Urinary bladder (tissue), 4 donors: ENCODE data around the gene FHAD1. TPM values are rescaled to one million over a fixed set of nuclear protein-coding genes. Genes with fewer than 3 reads are reported as not detected.
"Not testable (repeated sequence)": the region's sequence is repeated elsewhere in the genome, so short reads cannot be mapped to it uniquely, and the experiment has no call there.

Source experiments
- DNase-seq: peaks from one replicate; pipeline ENCODE4 v3.0.0-alpha.2; 2015; ENCODE audit errors: extremely low spot score
- H3K27ac ChIP-seq: one replicate; pipeline ENCODE4 v1.5.1; 2013; ENCODE audit warnings: low read depth, mild to moderate bottlenecking, moderate library complexity
- H3K36me3 ChIP-seq: one replicate; pipeline ENCODE4 v1.6.1; 2013; ENCODE audit warnings: mild to moderate bottlenecking, moderate library complexity; ENCODE audit not compliant: insufficient read depth
- H3K4me1 ChIP-seq: one replicate; pipeline ENCODE4 v1.6.1; 2013; ENCODE audit warnings: mild to moderate bottlenecking, moderate library complexity; ENCODE audit not compliant: insufficient read depth
- H3K4me3 ChIP-seq: one replicate; pipeline ENCODE4 v1.5.1; 2013; ENCODE audit warnings: low read depth, low read length
- WGBS: extraction: QIAGEN DNeasy Blood & Tissue Kit; methylation state at CpG from one replicate; pipeline ENCODE4 v1.1.7; 2013; 5-methylcytosine and 5-hydroxymethylcytosine counted together
- polyA plus RNA-seq: library from polyadenylated mRNA; stranded (reverse); fragments of 200-250 nt; gene quantifications from one replicate; pipeline ENCODE4 v1.2.3, GENCODE V29; 2013
- total RNA-seq: library from RNA; depleted of rRNA; stranded (reverse); fragments of >200 nt; gene quantifications from one replicate; pipeline ENCODE4 v1.2.3, GENCODE V29; 2014
- donor health status: healthy with polysubstance abuse.
- donor health status: healthy.

Gene FHAD1
- total and polyA plus RNA-seq, 2 donors, result 0.38 to 2.0 TPM

DNA sequence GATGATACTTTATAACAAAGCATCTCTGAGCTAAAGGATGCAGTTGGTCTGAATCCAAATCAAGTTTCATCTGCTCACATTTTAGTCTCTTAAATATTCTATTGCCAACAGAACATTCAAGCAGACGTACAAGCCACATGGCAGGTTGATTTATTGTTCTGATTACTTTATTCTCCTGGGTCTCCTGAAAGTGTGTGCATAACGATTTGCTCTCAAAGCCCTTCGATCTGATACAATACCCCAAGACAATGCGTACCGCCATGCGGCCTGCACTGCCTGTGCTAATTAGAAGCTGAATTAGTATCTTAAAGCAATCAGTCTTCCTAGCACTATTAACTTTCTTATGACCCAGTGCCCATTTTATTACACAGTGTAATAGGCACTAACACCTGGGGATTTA is 56.9 kb downstream of the FHAD1 start:
- no peaks in the 10 kb centered on the region for H3K4me1 ChIP-seq
- 87% methylated on average over 6 of the region's 6 CpGs for WGBS
- H3K4me3 ChIP-seq, result no peak overlapping the region
- no peak for DNase-seq
- H3K27ac ChIP-seq, result no peak overlapping the region
- no peaks in the 10 kb centered on the region for H3K36me3 ChIP-seq

DNA sequence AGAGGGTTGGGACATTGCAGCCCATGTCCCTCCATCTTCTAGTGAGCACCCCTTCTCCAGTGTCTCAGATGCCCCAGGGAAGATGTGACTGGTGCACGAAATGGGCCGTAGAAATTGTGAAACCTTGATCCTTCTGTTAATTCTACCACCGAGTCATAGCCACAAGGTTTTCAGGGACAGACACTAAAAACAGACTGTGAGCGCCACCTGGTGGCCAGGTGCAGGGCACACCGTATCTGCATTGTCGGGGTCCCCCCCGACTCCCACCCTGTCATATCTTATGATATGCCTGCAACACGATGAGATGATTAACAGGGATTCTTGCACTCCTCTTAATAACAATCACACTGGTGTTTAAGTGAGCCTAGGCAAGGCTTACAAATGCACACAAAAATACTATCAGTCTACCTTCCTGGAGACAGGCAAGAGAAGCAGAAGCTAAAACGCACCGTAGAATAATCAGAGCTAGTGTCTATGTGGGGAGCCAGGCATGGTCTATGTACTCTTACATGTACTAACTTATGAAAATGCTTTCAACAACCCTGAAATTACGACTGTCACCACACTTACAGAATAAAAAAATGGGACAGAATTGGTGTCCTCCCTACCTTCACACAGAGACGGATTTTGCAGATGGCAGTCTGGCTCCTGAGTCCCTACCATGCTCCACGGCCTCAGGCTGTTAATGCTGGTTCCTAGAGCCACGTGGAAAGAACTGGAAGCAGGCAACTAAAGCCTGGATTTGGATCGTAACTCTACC is 57.9 kb downstream of the FHAD1 start:
- 32% methylated on average over 15 of the region's 15 CpGs for WGBS
- no peaks in the 10 kb centered on the region for H3K4me1 ChIP-seq
- no peak overlapping the region for H3K4me3 ChIP-seq
- no peak for DNase-seq
- H3K27ac ChIP-seq, result no peak overlapping the region
- H3K36me3 ChIP-seq, result no peaks in the 10 kb centered on the region

DNA sequence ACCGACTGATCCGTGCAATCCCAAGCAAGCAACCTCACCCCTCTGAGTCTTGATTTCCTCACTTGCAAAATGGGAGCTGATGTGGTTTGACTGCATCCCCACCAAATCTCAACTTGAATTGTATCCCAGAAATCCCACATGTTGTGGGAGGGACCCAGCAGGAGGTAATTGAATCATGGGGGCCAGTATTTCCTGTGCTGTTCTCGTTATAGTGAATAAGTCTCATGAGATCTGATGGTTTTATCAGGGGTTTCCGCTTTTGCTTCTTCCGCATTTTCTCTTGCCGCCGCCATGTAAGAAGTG is 58.4 kb downstream of the FHAD1 start:
- DNase-seq, result no peak
- no peaks in the 10 kb centered on the region for H3K4me1 ChIP-seq
- 80% methylated on average over 7 of the region's 7 CpGs for WGBS
- no peaks in the 10 kb centered on the region for H3K36me3 ChIP-seq
- H3K27ac ChIP-seq, result no peak overlapping the region
- H3K4me3 ChIP-seq, result no peak overlapping the region

DNA sequence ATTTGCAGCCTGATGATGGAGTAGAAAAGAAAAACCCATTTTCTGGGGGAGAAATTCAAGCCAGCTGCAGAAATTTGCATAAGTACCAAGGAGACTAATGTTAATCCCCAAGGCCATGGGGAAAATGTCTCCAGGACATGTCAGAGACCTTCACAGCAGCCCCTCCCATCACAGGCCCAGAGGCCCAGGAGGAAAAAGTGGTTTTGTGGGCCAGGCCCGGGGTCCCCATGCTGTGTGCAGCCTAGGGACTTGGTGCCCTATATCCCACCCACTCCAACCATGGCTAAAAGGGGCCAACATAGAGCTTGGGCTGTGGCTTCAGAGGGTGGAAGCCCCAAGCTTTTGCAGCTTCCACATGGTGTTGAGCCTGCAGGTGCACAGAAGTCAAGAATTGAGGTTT is 59.3 kb downstream of the FHAD1 start:
- not testable (repeated sequence) for DNase-seq, H3K4me3 ChIP-seq, H3K36me3 ChIP-seq, H3K4me1 ChIP-seq, H3K27ac ChIP-seq
- 92% methylated on average over 1 of the region's 1 CpG for WGBS

DNA sequence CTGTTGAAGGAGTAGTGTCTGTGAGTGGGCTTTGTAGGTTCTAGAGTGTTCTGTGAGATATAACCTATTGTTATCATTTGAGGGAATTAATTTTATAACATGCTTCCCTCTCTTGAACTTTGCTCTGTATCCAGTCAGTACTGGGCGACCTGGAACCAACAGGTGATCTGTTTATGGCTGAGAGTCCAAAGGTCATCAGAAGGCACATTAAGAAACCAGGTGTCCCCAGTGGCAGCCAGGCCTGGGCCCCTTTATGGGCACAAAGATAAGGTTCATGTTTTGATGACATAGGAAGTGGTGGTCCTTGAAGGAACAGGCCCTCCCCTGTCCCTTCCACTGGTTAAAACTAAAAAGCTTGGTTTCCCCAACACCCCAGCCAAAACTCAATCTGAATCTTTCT is 61.1 kb downstream of the FHAD1 start:
- DNase-seq, result no peak
- no peaks in the 10 kb centered on the region for H3K36me3 ChIP-seq
- H3K4me1 ChIP-seq, result no peaks in the 10 kb centered on the region
- no peak overlapping the region for H3K27ac ChIP-seq
- whole genome bisulfite sequencing, result 81% methylated on average over 1 of the region's 1 CpG
- no peak overlapping the region for H3K4me3 ChIP-seq

DNA sequence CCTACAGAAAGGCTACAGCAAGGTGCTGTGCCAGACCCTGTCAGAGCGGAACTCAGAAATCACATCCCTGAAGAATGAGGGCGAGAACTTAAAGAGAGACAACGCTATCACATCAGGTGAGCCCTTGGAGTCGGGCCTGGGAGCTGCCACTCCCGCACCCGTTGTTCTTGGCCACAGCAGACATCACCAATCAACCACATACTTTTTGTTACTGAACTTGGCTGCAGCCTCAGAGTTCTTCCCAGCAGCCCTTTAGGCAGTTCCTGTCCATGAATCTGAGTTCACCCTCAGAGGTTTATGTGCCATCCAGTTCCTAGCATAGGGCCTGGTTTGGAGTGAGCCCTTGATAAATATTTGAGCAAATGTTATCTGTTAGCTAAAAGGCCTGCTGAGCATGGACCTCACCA is 61.6 kb downstream of the FHAD1 start:
- H3K4me3 ChIP-seq, result no peak overlapping the region
- no peak overlapping the region for H3K27ac ChIP-seq
- WGBS, result 93% methylated on average over 6 of the region's 6 CpGs
- no peaks in the 10 kb centered on the region for H3K36me3 ChIP-seq
- DNase-seq, result no peak
- no peaks in the 10 kb centered on the region for H3K4me1 ChIP-seq

DNA sequence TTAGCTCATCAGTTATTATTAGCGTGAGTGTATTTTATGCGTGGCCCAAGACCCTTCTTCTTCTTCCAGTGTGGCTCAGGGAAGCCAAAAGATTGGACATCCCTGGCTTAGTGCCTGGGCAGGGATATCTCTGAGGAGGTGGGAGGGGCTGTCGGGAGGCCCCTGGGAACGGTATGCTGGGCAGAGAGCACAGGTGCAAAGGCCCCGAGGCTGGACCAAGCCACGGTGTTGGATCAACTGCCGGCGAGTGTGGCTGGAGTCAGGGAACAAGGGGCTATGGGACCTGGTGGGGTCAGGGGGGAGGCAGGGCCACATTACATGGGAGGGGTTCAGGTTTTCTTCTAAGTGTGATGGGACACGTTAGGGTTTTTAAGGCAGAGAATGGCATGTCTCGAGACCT is 62.7 kb downstream of the FHAD1 start:
- no peaks in the 10 kb centered on the region for H3K36me3 ChIP-seq
- no peak overlapping the region for H3K4me3 ChIP-seq
- no peak overlapping the region for H3K27ac ChIP-seq
- no peak for DNase-seq
- 89% methylated on average over 10 of the region's 10 CpGs for WGBS
- H3K4me1 ChIP-seq, result no peaks in the 10 kb centered on the region

DNA sequence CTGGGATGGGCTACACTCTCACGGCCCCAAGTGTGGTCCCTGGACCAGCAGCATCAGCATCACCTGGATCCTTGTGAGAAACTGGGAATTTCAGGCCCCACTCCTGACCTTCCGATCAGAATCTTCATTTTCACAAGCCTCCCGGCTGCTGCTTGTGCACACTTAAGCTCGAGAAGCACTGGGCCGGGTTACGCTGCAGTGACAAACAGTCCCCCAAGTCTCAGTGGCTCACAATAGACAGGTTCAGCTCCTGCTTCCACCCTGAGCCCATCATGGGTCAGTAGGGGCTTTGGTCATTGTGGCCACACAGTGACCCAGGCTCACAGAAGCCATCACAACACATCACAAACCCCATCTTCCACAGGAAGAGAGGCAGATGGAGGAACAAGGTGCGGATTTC is 63.5 kb downstream of the FHAD1 start:
- no peak overlapping the region for H3K27ac ChIP-seq
- H3K4me3 ChIP-seq, result no peak overlapping the region
- WGBS, result 96% methylated on average over 7 of the region's 7 CpGs
- H3K4me1 ChIP-seq, result no peaks in the 10 kb centered on the region
- DNase-seq, result no peak
- no peaks in the 10 kb centered on the region for H3K36me3 ChIP-seq

DNA sequence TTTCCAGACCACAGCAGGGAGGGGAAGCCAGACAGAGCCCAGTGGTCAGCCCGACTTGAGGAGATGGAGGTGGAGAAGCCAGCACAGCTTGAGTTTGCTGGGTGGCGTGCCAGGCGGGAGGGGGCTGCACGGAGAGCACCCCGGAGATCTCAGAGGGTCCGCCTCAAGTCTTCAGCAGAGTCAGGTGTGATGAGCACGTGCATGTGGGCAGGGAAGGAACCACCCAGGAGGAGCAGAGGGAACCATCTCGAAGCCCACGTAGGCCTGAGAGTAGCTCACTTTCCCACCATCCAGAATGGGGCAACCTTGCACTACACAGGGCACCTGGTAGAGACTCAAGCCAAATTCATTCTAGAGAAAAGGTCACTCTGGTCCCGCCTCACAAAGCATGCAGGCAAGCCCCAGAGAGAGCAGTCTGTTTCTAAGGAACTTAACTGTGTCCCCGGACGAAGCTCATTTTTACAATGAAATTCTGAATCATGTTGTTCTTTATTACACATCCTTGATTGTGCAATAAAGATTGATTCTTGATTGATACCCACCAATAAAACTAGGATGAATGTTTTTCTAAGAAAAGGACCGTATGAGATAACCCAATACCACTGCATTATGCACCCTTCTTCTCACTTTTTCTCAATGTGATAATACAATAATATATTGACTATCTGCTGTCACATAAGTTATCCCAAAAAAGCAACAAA is 64.2 kb downstream of the FHAD1 start:
- no peaks in the 10 kb centered on the region for H3K36me3 ChIP-seq
- DNase-seq, result no peak
- no peaks in the 10 kb centered on the region for H3K4me1 ChIP-seq
- H3K4me3 ChIP-seq, result no peak overlapping the region
- WGBS, result 91% methylated on average over 13 of the region's 13 CpGs
- no peak overlapping the region for H3K27ac ChIP-seq

DNA sequence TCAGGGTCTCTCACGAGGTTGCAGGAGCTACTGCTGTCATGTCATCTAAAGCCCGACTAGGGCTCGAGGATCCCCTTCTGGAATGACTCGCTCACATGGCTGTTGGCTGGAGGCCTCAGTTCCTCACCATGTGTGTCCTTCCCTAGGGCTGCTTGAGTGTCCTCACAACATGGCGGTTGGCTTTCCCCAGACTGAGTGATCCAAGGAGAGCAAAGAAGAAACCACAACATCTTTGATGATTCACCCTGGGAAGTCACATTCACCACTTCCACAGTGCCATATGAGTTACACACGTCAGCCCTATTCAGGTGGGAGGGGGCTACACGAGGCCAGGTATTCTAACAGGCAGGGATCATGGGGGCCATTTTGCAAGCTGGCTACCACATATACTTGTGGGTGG is 64.9 kb downstream of the FHAD1 start:
- WGBS, result 93% methylated on average over 7 of the region's 7 CpGs
- Histone ChIP-seq H3K36me3 (no peaks in the 10 kb centered on the region), H3K4me3 (no peak overlapping the region)

DNA sequence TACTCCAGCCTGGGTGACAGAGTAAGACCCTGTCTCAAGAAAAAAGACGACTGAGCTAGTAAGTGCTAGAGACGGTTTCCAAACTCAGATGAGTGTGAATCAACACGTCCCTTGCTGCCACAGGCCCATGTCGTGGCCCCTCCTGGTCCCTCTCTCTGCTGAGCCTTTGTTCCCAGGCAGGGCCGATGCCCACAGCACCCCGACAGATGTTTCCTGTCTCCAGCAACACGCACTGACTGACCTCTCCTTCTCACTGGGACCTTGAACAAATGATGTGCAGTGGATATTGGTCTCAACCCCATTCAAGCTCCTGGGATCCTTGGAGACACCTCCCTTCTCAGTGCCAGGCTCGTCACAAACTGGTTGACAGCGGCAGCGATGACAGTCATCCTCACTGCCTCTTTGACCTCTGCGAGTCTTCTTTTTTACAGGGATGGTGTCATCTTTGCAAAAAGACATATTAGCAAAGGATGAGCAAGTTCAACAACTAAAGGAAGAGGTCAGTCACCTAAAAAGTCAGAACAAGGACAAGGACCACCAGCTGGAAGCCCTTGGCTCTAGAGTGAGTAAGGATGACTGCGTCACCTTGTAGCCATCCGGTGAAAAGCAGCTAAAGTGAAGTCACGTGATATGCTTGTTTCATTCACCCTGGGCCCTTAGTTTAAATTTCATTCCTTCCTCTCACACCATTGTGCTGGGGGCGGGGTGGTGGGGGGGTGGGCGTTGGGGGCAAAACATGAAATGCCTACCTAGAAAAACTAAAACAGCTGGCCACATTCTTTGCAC is 65.8 kb downstream of the FHAD1 start:
- WGBS, result 78% methylated on average over 16 of the region's 16 CpGs
- no peak overlapping the region for H3K27ac ChIP-seq
- no peak for DNase-seq
- no peaks in the 10 kb centered on the region for H3K36me3 ChIP-seq
- H3K4me3 ChIP-seq, result no peak overlapping the region
- H3K4me1 ChIP-seq, result no peaks in the 10 kb centered on the region

More for the DNA sequence above, 64.9 kb downstream of the FHAD1 start:
- no peak for DNase-seq
- Histone ChIP-seq H3K27ac (no peak overlapping the region), H3K4me1 (no peaks in the 10 kb centered on the region)

DNA sequence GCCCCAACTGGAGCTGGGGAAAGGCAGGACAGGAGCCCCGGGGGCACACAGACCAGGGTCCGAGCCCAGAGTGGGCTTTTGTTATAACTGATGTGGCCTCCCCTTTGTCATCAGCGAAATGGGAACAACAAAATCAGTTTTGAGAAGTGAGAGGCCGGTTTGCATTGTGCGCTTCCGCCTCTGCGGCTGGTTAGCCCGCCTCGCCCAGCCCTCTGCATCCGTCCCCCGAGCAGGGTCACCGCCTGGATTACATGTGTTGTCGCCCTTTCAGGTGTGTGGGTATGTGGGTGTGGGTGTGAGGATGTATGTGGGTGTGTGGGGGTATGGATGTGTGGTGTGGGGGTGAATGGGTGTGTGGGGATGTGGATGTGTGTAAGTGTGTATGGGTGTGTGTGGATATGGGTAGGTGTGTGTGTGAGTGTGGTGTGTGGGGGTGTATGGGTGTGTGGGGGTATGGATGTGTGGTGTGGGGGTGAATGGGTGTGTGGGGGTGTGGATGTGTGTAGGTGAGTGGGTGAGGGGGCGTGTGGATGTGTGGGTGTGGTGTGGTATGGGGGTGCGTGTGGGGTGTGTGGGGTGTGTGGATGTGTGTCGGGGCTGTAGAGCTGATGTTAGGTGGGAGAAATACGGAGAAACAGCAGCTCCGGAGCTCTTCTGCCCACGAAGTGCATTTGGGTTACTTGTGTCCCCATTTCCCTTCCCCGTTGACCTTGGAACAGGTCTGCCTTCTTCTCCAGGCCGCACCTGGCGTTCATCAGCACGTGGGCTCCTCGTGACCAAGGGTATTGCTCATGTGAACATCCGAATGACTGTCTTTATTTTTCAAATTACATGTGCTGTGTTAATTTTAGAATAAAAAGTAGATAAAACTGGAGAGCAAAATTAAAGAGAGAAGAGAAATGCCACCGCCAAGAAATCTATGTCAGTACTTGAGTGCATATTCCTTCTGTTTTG is 67.6 kb downstream of the FHAD1 start:
- Histone ChIP-seq H3K4me3 (no peak overlapping the region), H3K36me3 (no peaks in the 10 kb centered on the region), H3K4me1 (no peaks in the 10 kb centered on the region), H3K27ac (no peak overlapping the region)
- DNase-seq, result no peak
- 92% methylated on average over 26 of the region's 26 CpGs for WGBS

DNA sequence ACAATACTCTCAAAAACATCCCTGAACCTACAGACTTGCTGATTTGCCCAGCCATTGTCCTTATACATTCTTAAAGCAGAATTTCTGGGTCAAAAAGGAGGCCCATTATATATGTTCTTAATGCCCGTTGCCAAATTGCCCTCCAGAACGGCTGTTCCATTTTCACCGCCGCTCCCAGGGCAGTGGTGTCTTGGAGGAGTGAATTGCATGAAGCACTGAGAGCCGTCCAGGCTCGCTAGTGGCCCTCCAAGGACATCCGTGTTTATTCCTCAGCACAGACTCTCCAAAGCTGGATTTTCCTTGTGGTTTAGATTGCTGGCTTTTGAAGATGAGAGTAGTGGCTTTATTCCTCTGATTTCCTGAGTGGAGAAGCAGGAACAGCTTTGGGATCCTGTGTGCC is 68.8 kb downstream of the FHAD1 start:
- no peaks in the 10 kb centered on the region for H3K36me3 ChIP-seq
- DNase-seq, result no peak
- H3K4me3 ChIP-seq, result no peak overlapping the region
- WGBS, result 62% methylated on average over 7 of the region's 7 CpGs
- no peaks in the 10 kb centered on the region for H3K4me1 ChIP-seq
- H3K27ac ChIP-seq, result no peak overlapping the region
